K562 (cell line): ENCODE results near the gene SRRT. TPM values are rescaled to one million over a fixed set of nuclear protein-coding genes. Genes with fewer than 3 reads are reported as not detected.
A peak's percentile ranks its signal among the peaks of the same experiment; 100 is the strongest.

Source experiments
- DIDO1 ChIP-seq: fragments of 450-650 bp; IDR thresholded peaks from 2 replicates; pipeline ENCODE4 v1.6.1; 2016; ENCODE audit warnings: low read depth, missing biosample characterization, missing genetic modification characterization
- FOS ChIP-seq: IDR thresholded peaks from 3 replicates; pipeline ENCODE4 v1.6.1; 2011; ENCODE audit not compliant: insufficient read length; ENCODE audit errors: extremely low read depth
- GATAD2B ChIP-seq: fragments of 450-650 bp; IDR thresholded peaks from 2 replicates; pipeline ENCODE4 v1.6.1; 2017; ENCODE audit warnings: mild to moderate bottlenecking, borderline replicate concordance
- HINFP ChIP-seq: fragments of 450-650 bp; conservative IDR thresholded peaks from 2 replicates; pipeline ENCODE4 v1.6.1; 2016; ENCODE audit warnings: missing genetic modification characterization, low read depth, mild to moderate bottlenecking, control low read depth, missing compliant biosample characterization
- HLTF ChIP-seq: fragments of 450-650 bp; IDR thresholded peaks from 2 replicates; pipeline ENCODE4 v1.6.1; 2016
- HOMEZ ChIP-seq: fragments of 250-450 bp; sonication (Bioruptor Pico); IDR thresholded peaks from 2 replicates; pipeline ENCODE4 v1.4.0; 2020; ENCODE audit warnings: mild to moderate bottlenecking, moderate library complexity
- MTF1 ChIP-seq: fragments of 250-450 bp; sonication (Bioruptor Pico); IDR thresholded peaks from 2 replicates; pipeline ENCODE4 v1.9.0; 2021; ENCODE audit warnings: moderate library complexity, mild to moderate bottlenecking, inconsistent platforms, borderline replicate concordance
- SPI1 ChIP-seq: IDR thresholded peaks from 2 replicates; pipeline ENCODE4 v1.6.1; 2011; ENCODE audit warnings: low read depth, low read length, control low read depth, borderline replicate concordance
- TBP ChIP-seq: optimal IDR thresholded peaks from 2 replicates; pipeline ENCODE3; 2011; ENCODE audit warnings: low read depth, low read length, improper control_type of control experiment
- TCF3 ChIP-seq: sonication (generic); formaldehyde crosslinking; IDR thresholded peaks from 2 replicates; pipeline ENCODE4 v1.4.0; 2020; ENCODE audit warnings: mild to moderate bottlenecking, missing genetic modification reagents
- TSC22D4 ChIP-seq: fragments of 450-650 bp; IDR thresholded peaks from 2 replicates; pipeline ENCODE4 v1.6.1; 2016; ENCODE audit warnings: missing genetic modification characterization, missing biosample characterization, control low read depth
- U2AF1 ChIP-seq: fragments of 200-400 bp; formaldehyde crosslinking; optimal IDR thresholded peaks from 2 replicates; pipeline ENCODE3; 2017; ENCODE audit warnings: mild to moderate bottlenecking, low read depth, low read length, moderate library complexity
- ZBTB7A ChIP-seq: IDR thresholded peaks from 2 replicates; pipeline ENCODE4 v1.6.1; 2011; ENCODE audit warnings: low read depth, mild to moderate bottlenecking, low read length, moderate library complexity, borderline replicate concordance; ENCODE audit not compliant: control insufficient read depth
- ZEB2 ChIP-seq: fragments of 450-650 bp; IDR thresholded peaks from 2 replicates; pipeline ENCODE4 v1.6.1; 2016
- ZNF165 ChIP-seq: fragments of 250-450 bp; sonication (Bioruptor Pico); IDR thresholded peaks from 2 replicates; pipeline ENCODE4 v1.4.0; 2020; ENCODE audit warnings: borderline replicate concordance
- ZNF79 ChIP-seq: fragments of 250-450 bp; sonication (Bioruptor Pico); IDR thresholded peaks from 2 replicates; pipeline ENCODE4 v1.4.0; 2020; ENCODE audit warnings: low read depth, mild to moderate bottlenecking, moderate library complexity
- polyA plus RNA-seq, 8 experiments: library from polyadenylated mRNA; depleted of rRNA in 4 of 8; stranded (reverse) in 5 of 8; unstranded in 3 of 8; fragments of >200 nt; fragmentation: Nextera tagmentation in 2 of 8; fragmentation: Illumina TruSeq in 1 of 8; extraction: Ambion mirVana in 2 of 8; extraction: Trizol in 1 of 8; gene quantifications; 2 replicates each; pipeline versions ENCODE4 v1.2.1 to v1.2.3, GENCODE V29; 2011 to 2014; ENCODE audit warnings: inconsistent platforms in 1 of 8, missing spikeins in 1 of 8
- total RNA-seq, 7 experiments: library from RNA; depleted of rRNA in 6 of 7; stranded (reverse); fragments of >200 nt in 6 of 7; fragmentation: Illumina TruSeq in 2 of 7; extraction: Trizol in 2 of 7; gene quantifications; 2 replicates each; pipeline versions ENCODE4 v1.2.1 to v1.2.3, GENCODE V29; 2011 to 2021; ENCODE audit warnings: low replicate concordance in 1 of 7
- TF ChIP-seq, protein P1 (sequence below): fragments of 200-800 bp; sonication (Bioruptor generic); IDR thresholded peaks from 2 replicates; pipeline ENCODE4 v1.6.1; 2017; ENCODE audit warnings: missing genetic modification characterization, missing compliant biosample characterization
- TF ChIP-seq, protein P2 (sequence below): fragments of 450-650 bp; IDR thresholded peaks from 2 replicates; pipeline ENCODE4 v1.6.1; 2017; ENCODE audit warnings: mild to moderate bottlenecking, moderate library complexity
- TF ChIP-seq, protein P3 (sequence below), 3 experiments: IDR thresholded peaks in 2 of 3; conservative IDR thresholded peaks in 1 of 3; 2 replicates each; pipeline ENCODE4 v1.5.1; 2011 to 2012; ENCODE audit warnings: low read length in 3 of 3, mild to moderate bottlenecking in 3 of 3, control low read depth in 2 of 3, improper control_type of control experiment in 1 of 3, inconsistent platforms in 1 of 3, low read depth in 1 of 3, mixed read lengths in 1 of 3, moderate library complexity in 1 of 3; ENCODE audit not compliant: insufficient read depth in 2 of 3

Gene SRRT
- total and polyA plus RNA-seq, 9 of the 15 experiments (the other 6 are each of a cell fraction or from before 2014, with no cell fraction given): 10.3 to 263 (median 84.4) TPM

DNA sequence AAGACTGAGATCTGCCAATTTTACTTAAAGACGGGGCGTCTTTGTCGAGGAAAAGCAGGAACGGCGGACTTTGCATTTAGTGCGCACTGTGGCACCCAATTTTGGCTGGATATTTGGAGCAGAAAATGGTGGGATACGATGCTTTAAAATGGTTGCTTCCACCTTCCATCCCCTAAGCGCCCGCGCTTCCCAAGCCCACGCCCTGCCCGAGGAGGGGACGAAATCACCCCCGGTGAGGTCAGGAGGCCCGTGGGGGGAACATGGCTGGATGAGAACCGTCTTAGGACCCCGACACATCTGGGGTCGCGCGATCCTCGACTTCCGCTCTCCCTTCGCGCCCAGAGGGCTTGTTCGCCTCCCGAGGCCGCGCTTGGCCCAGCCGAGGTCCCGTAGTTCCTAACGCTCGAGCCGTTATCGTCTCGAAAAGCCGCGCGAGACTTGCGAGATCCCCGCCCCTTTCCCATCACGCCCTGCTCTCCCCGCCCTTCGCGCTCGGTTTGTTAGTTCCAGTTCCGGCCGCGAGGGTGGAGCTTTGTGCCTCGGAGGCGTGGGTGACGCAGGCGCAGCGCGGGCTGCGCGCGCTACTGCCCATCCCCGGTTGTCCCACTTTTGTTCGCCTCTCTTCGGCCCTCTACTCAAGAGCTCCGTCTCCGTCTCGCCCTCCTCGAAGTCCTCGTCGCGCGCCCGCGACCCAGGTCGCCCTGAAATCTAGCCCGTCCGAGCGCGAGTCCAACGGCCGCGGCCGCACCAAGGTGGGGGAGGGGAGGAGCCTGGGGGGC, at the start of gene SRRT (continued):
- TF ChIP-seq ZNF79 (CRISPR knock-in tag) (no peak), HLTF (no peak; the same call in 1 of the 2 replicates), MTF1 (no peak), U2AF1 (no peak), TBP (peak; percentile 91), FOS (no peak), GATAD2B (0 out of 2 replicates have a peak, but pooled peaks have one; percentile 62), TCF3 (no peak; the same call in 1 of the 2 replicates), HINFP (tag) (no peak), DIDO1 (peak; percentile 69; the same call in 1 of the 2 replicates), ZNF165 (CRISPR knock-in tag) (peak; percentile 78; the same call in 1 of the 2 replicates), SPI1 (peak; percentile 69), TSC22D4 (tag) (no peak), ZBTB7A (peak; percentile 90), ZEB2 (no peak), HOMEZ (CRISPR knock-in tag) (0 out of 2 replicates have a peak, but pooled peaks have one; percentile 18)
- TF ChIP-seq, protein P1, sequence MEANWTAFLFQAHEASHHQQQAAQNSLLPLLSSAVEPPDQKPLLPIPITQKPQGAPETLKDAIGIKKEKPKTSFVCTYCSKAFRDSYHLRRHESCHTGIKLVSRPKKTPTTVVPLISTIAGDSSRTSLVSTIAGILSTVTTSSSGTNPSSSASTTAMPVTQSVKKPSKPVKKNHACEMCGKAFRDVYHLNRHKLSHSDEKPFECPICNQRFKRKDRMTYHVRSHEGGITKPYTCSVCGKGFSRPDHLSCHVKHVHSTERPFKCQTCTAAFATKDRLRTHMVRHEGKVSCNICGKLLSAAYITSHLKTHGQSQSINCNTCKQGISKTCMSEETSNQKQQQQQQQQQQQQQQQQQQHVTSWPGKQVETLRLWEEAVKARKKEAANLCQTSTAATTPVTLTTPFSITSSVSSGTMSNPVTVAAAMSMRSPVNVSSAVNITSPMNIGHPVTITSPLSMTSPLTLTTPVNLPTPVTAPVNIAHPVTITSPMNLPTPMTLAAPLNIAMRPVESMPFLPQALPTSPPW: peak; percentile 69
- TF ChIP-seq, protein P2, sequence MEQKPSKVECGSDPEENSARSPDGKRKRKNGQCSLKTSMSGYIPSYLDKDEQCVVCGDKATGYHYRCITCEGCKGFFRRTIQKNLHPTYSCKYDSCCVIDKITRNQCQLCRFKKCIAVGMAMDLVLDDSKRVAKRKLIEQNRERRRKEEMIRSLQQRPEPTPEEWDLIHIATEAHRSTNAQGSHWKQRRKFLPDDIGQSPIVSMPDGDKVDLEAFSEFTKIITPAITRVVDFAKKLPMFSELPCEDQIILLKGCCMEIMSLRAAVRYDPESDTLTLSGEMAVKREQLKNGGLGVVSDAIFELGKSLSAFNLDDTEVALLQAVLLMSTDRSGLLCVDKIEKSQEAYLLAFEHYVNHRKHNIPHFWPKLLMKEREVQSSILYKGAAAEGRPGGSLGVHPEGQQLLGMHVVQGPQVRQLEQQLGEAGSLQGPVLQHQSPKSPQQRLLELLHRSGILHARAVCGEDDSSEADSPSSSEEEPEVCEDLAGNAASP: no peak
- TF ChIP-seq, protein P3, sequence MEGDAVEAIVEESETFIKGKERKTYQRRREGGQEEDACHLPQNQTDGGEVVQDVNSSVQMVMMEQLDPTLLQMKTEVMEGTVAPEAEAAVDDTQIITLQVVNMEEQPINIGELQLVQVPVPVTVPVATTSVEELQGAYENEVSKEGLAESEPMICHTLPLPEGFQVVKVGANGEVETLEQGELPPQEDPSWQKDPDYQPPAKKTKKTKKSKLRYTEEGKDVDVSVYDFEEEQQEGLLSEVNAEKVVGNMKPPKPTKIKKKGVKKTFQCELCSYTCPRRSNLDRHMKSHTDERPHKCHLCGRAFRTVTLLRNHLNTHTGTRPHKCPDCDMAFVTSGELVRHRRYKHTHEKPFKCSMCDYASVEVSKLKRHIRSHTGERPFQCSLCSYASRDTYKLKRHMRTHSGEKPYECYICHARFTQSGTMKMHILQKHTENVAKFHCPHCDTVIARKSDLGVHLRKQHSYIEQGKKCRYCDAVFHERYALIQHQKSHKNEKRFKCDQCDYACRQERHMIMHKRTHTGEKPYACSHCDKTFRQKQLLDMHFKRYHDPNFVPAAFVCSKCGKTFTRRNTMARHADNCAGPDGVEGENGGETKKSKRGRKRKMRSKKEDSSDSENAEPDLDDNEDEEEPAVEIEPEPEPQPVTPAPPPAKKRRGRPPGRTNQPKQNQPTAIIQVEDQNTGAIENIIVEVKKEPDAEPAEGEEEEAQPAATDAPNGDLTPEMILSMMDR (IDR thresholded peaks at IDR 0.05 in 2 of 3, conservative IDR thresholded peaks at IDR 0.05 in 1 of 3; ENCODE audit: insufficient read depth in 2 of 3, low read depth in 1 of 3, low read length in 3 of 3): peak; percentile 37 to 41 (median 41); a peak in 4 of 6 replicates
